Central memory CD4-positive, alpha-beta T cell (primary cell): ENCODE measurements around the gene GPX7.
A peak's percentile ranks its signal among the peaks of the same experiment; 100 is the strongest.

Experiments
- DNase-seq: peaks from one replicate; pipeline ENCODE4 v3.0.0; 2022

Gene GPX7

GRCh38 chr1:52631759-52632331 lies 29.7 kb downstream of the GPX7 start:
- DNase-seq = no peak

- DNase-seq = peak; percentile 76
These were observed 30.6 kb downstream of the GPX7 start, which contains the start of gene SHISAL2A for GRCh38 chr1:52632732-52633290. SHISAL2A (plus strand) TSS chr1:52633168; CDS start chr1:52633494, 326 bp downstream.

GRCh38 chr1:52633291-52633754 lies 31.2 kb downstream of the GPX7 start:
- peak; percentile 43 for DNase-seq

GRCh38 chr1:52634111-52634510 lies 31.9 kb downstream of the GPX7 start:
- no peak for DNase-seq

- no peak for DNase-seq
These were observed 33.3 kb downstream of the GPX7 start for GRCh38 chr1:52635321-52636089.

- peak; percentile 90 for DNase-seq
These were observed 34.8 kb downstream of the GPX7 start for GRCh38 chr1:52636721-52637695.

GRCh38 chr1:52637946-52638345 lies 35.8 kb downstream of the GPX7 start:
- no peak for DNase-seq

GRCh38 chr1:52640697-52641096 lies 38.5 kb downstream of the GPX7 start:
- no peak for DNase-seq

GRCh38 chr1:52641307-52641706 lies 39.1 kb downstream of the GPX7 start:
- no peak for DNase-seq

GRCh38 chr1:52645261-52645660 lies 43.1 kb downstream of the GPX7 start:
- no peak for DNase-seq

GRCh38 chr1:52651904-52652303 lies 49.7 kb downstream of the GPX7 start:
- DNase-seq = no peak

GRCh38 chr1:52653207-52653849 lies 51.2 kb downstream of the GPX7 start:
- DNase-seq = no peak

- no peak for DNase-seq
These were observed 51.9 kb downstream of the GPX7 start for GRCh38 chr1:52654063-52654462.

- no peak for DNase-seq
These were observed 55.5 kb downstream of the GPX7 start for GRCh38 chr1:52657702-52658101.
